Pons (tissue), 1 donor: Measurements from ENCODE around the gene MAGI1.
"Not testable (repeated sequence)": the region's sequence is repeated elsewhere in the genome, so short reads cannot be mapped to it uniquely, and the experiment has no call there.

Experiments
- DNase-seq: peaks from one replicate; pipeline ENCODE4 v3.0.0-alpha.2; 2016; ENCODE audit warnings: low spot score

MAGI1 gene

DNA sequence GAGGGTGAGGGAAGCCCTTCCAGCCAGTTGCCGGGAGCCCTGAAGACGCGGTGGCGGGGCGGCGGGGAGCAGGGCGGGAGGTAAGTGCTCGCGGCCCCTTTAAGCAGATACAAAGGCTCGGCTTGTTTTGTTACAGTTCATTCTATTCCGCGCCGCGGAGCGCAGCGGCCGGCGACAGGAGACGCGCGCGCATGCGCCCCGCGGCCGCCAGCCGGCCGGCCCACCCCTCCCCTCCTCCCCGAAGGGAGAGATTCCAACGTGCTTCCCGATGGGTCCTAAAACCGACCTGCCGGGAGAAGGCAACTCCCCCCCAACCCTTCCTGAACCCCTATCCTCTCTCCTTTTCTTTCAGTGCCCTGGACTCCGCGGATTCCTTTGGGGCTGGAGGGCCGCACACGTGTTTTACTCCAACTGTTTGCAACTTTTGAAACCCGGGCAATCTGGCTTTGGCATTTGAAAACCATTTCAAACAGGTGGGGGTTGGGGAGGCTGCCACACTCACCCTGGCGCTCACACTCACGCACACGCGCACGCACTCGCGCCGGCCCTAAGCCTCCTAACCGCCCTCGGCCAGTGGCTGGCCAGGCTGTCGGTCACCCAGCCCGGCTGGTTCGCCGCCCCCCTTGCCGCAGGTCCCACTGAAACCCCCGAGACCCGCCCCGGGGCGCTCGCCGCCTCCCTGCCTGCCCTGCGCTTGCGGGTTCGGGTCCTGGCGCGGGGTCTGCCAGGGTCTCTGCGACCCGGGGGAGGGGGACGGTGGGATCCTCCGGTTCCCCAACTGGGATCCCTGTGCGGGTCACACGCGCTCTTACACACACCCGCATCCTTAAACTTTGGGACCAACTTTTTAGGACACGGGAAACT is at the start of gene MAGI1:
MAGI1 (minus strand) TSS at position 193 of the 864 bp plus-strand sequence. CDS start 610 bp downstream, outside the sequence.
- DNase-seq, result peak; percentile 96

DNA sequence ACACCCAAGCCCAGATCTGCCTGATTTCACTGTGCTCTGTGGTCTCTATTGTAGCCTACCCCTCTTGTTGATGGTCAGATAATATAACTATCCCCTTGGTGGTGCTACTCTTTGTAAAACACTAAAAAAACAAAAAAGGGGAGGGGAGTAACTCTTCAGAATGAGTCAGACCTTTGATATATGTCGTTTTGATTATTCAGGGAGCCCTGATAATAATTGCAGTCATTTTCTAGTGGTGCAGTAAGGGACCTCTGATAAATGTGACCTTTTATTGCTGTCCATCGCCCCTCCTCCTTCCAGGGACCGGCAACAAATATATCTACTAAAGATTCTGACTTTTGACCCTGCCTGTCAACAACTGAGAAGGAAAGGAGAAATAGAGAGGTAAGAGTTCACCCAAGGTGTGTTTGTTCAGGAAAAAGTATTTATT is 45.1 kb upstream of the MAGI1 start:
- DNase-seq, result no peak

DNA sequence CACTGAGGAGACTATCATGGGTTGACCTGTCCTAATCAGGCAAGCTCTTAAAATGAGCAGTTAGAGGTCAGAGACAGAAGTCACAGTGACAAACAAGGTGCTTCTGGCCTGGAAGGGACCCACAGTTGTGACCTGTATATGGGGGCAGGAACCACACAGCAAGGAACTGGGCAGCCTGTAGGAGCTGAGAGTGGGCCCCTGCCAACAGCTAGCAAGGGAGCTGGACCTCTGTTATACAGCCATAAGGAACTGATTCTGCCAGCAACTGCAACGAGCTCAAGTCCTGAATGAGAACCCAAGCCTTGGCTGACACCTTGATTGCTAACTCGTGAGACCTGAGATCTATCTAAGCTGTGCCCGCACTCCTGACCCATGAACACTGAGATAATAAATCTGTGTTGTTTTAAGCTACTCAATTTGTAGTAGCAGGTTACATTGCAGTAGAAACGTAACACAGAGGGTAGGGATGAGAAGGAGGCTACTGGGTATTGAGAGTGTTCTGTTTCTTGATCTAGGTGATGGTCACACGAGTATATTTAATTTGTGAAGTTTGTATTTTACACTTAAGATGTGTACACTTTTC is 44.5 kb upstream of the MAGI1 start:
- DNase-seq, result no peak

DNA sequence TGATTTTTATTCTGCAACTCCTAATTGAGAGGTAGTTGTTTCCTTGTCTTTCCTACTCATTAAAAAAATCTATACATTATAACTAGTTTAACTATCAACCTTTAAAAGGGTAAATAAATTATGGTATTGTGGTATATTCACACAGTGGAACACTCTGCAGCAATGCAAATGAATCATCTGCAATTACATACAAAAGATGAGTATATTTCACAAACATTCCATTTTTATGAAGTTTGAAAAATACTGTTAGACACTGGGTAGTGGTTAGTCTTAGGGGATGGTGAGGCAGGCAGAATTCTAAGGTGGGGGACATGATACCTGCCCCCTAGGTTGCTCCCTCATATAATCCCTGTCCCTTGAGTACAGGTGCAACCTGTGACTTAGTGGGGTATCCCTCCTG is 44.0 kb upstream of the MAGI1 start:
- DNase-seq, result no peak

DNA sequence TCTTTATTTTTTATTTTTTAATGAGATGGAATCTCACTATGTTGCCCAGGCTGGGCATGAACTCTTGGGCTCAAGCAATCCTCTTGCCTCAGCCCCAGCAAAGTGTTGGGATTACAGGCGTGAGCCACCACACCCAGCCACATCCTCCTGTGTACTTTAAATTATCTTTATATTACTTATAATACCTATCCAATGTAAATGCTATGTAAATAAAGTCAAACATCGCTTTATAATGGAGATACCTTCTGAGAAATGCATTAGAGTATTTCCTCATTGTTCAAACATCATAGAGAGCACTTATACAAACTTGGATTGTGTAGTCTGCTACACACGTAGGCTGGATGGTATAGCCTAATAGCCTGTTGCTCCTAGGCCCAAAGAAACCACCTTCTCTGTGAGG is 41.4 kb upstream of the MAGI1 start:
- no peak for DNase-seq

DNA sequence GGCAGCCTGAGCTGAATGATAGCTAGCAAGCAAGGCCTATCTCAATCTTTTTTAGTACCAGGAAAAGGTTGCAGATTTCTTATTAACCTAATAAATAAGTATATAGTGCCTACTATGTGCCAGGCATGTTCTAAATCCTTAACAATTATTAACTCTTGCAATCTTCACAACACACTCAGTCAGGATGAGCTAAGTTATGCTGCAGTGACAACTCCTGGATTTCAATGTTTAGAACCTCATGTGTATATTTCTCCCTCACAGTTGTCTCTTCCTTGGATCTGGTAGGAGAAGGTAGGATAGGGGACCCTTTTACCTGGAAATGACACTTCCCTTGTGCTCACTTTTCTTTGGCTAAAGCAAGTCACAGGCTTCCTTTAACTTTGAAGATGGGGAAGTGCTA is 39.3 kb upstream of the MAGI1 start:
- DNase-seq, result no peak

DNA sequence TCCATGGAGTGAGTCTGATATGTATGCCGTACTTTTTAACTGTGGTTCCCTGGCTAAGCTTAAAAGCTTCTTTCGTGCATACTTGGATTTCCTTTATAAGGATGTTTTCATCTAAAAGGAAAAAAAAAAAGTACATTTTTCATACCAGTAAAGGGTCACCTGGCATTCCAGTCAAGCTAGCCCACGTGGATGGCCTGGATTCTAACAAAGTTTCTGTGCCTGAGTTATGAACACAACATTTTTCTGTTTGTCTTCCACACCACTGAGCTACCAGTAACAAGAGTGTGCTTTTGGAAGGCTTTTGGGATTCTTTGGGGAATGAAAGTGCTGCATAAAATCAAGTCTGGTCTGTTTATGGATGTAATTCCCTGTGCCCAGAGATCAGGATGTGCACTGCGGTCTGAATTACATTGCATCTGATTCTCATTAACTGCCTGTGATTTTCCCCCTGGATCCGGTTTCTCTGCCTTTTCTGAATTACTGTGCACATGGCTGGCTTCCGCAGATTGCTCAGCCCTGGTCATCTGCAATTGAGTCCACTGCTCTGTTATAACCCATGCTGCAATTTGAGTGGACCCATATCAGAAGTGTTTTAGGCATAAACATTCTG is 38.2 kb upstream of the MAGI1 start:
- no peak for DNase-seq

DNA sequence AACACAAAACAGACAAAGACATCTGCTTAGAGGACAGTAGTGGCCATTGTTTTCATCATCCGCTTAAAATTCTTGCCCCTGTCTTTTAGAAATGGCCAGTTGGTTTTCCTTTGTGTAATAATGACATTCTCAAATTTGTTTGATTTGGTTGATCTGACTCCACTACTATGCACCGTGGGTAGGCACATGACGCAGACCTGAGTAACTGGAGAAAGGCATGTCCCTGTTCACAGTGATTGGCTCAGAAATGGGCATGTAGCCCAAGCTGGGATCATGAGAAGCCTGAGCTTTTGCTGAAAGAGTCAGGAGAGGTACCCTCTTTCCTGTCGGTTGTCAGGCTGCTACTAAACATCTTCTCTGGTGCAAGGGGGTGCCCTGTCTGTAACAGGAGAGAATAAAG is 36.6 kb upstream of the MAGI1 start:
- no peak for DNase-seq

DNA sequence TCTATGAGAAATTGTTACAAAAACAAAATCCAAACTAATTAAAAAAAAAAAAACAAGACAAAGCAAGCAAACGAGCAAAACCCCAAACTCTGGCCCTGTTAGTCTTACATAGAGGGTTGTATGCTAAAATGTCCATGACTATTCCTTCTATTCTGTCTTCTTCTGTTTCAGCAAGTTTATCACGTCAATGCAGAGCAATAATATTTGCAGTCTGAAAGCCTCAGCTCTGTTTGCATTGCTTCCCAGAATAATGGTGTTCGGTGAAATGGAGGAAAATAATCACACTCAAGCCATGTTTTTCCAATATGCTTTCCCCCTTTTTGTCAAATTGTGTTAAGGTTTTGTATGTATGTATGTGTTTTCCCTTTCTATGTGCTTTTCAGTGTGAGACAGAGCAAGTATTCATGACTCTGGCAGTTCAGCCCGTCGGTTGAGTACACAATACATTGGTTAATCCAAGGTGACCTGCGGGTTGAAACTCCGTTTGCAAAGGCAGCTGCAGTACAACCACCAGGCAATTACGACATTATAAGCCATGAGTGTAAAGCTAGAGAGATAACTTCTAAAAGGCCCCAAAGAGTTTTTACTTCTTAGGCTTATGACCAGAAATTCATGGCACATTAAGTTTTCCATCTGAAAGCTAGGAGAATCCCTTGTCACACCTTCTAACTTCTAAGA is 34.9 kb upstream of the MAGI1 start:
- DNase-seq, result no peak

DNA sequence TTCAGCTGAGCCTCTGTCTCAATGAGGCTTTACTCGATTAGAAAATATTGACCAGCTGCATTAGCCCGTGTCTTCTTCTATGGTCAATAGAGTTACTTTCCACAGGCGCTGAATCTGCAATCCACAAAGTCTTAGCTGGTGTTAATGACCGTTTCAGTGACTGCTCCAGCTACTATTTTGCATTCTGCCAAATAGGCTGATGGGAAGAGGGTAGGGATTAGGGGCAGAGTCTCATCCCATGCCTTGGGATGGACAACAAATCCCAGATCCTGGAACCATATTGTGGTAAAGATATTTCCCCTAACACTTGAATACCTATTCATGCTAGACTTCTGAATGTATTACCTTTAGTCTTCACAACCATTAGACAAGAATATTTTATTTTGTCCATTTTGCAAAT is 29.5 kb upstream of the MAGI1 start:
- no peak for DNase-seq

DNA sequence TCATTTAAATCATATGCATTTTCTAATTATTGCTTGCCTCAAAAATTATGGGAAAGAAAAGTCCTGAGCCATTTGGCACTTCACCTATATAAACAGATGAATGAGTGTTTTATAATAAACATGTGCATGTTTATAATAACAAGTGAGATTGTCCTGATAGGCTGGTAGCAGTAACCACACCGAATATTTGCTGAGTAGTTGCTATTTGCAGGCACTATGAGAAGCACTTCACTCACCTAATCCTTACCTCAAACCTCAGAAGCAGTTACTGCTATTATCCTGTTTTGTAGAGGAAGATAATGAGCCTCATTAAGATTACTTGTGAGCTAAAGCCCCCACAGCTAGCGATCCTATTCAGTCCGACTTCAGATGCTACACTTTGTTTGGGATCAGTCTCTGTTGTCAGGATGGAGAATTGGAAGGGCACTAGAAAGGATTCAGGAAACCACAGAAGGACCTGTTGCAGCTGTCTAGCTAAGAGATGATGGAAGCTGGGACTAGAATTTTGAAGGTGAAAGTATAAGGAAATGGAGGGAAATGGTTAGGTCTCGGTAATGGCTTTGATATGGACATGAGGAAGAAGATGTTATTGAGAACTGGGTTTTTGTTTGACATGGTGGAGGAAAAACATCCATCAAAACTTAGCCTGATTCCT is 28.4 kb upstream of the MAGI1 start:
- DNase-seq, result no peak

DNA sequence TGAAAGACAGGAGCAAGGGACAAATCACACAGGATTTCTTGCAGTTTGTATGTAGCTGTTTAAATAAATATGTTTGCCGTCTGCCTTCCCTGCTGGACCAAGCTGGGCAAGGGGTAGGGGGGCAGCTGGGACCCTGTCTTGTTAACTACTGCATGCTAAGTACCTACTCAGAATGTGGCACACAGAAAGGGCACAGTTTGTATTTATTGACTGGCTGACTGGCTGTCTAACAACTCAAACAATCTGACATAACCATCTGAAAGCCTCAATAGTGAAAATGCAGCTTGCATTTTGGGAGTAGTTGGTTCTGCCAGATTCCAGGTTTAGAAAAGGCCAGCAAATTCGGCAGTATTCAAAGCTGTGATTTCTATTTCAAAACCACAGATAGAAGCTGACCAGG is 16.6 kb upstream of the MAGI1 start:
- DNase-seq, result no peak

DNA sequence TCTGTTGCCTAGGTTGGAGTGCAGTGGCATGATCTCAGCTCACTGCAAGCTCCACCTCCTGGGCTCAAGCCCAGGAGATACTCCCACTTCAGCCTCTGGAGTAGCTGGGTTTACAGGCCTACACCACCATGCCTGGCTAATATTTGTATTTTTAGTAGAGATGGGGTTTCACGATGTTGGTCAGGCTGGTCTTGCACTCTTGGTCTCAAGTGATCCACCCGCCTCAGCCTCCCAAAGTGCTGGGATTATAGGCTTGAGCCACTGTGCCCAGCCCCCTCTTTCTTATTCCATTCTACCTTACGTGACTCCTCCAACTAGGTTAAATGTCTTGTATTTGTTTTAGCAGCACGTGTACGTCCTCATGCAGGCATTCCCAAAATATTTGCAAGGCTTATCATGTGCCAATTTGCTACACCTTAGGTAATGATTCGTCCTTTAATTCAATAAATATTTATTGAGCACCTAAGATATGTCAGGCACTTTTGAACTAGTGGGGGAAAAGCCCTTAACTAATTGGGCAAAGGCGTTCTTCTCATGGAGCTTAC is 14.9 kb upstream of the MAGI1 start:
- no peak for DNase-seq

DNA sequence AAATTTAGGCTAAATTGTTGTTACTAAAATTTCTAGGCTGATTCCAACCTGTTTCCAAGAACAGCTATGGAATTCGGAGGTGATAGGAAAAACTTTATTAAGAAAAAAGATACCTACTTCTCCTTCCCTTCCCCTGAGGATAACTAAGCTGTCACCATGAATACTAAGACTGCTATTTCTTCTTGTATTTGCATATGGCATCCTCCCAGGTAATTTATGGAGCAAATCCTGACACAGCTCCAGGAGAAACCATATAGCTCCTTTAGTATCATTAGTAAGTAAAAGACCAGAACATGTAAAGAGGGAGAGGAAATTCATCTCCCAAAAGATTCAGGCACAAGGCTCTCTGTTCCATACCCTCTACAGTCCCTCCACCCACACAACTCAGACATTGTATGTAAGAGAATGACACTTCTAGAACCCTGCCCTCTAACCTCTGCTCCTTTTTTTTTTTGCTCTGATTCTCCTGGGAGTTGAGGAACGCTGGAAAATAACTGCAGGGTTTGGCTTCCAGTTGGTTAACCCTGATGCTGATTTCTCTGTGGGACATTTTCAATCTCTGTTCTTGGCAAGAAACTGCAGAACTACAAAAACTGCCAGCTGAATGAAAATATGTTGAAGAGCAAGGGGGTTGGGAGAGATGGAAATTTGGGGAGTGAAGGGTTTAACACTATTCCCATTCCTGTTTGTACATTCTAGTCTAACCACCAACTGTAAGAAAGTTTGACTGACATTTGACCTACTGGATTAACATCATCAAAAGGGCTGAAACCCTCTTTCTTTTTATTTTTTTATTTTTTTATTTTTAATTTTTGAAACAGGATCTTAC is 14.2 kb upstream of the MAGI1 start:
- DNase-seq, result no peak

DNA sequence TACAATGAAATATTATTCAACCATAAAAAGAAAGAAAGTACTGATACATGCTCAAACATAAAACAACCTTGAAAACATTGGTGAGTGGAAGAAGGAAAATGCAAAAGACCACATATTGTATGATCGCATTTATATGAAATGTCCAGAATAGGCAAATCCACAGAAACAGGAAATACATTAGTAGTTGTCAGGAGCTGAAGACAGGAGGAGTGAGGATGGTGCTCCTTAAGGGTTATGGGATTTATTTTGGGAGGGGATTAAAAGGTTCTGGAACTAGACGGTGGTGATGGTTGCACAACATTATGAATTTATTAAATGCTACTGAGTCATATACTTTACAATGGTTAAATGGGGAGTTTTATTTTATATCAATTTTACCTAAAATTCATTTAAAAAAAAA is 12.1 kb upstream of the MAGI1 start:
- no peak for DNase-seq

DNA sequence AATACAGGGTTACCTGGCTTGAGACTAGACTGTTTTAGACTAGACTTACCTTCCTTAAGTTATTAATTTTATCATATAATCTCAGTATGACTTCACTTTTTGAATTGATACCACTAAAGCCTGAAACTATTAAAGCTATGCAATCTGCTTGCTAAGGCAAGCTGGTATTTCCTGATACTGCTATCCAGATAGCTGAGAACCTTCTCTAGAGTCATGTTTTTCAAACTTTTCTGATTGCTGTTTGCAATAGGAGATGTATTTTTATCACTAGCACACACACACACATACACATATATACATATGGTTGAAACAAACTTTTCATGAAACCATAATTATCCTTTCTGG is 9.3 kb upstream of the MAGI1 start:
- DNase-seq, result no peak

DNA sequence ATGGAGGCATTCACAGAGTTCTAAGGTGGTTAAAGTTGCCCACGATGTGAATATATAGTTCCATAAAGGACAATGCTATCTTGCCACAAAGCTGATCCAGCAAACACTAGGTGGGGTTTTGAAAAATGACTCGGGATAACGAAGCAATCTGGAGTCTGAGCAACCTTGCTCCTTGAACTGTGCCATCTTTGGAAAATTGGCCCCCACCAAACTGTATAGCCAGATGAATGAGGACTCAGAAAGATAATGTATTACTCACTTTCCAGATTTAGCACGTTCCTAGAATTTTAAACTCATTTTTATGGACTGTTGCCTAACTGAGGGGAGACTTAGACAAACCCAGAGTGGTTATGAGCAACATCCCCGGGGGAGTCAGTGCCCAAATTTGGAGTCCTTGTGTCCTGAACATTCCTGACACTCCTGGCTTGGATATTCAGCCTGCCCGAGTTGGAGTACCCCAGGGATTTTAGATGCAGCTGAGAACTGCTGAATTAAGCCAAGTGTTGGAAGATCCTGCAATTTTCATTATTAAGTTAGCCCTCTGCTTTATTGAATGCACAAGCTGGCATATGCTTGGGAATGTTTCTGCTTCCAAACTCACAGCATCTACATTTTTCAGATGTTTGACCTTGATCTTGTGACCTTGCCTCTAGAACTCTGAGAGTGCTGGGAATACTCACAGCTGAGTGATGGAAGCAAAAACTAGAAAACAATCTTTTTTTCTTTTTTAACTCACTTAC is 8.8 kb upstream of the MAGI1 start:
- no peak for DNase-seq

DNA sequence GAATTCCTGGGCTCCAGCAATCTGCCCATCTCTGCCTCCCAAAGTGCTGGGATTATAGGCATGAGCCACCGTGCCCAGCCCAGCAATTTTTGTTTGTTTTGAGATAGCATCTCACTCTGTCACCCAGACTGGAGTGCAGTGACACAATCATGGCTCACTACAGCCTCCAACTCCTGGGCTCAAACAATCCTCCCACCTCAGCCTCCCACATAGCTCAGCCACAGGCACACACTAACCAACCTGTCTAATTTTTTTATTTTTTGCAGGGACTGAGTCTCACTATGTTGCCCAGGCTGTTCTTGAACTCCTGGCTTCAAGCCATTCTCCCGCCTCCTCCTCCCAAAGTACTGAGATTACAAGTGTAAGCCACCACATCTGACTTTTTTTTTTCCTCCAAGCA is 7.6 kb upstream of the MAGI1 start:
- not testable (repeated sequence) for DNase-seq

DNA sequence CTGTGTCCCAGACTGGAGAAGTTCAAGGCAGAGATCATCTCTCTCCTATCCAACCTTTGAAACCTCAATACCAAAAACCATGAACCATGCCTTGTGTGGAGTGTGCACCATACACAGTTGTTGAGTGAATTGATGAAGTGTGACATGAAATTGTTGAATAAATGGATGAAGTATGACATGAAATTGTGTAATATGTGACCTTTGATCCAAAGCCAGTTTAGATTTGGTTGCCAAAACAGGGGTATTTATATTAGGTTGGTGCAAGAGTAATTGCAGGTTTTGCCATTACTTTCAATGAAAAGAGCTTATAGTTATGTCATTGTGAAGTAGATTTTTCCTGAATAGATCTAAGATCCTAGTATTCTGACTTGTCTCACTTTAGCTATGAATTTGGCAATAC is 3.1 kb upstream of the MAGI1 start:
- no peak for DNase-seq

DNA sequence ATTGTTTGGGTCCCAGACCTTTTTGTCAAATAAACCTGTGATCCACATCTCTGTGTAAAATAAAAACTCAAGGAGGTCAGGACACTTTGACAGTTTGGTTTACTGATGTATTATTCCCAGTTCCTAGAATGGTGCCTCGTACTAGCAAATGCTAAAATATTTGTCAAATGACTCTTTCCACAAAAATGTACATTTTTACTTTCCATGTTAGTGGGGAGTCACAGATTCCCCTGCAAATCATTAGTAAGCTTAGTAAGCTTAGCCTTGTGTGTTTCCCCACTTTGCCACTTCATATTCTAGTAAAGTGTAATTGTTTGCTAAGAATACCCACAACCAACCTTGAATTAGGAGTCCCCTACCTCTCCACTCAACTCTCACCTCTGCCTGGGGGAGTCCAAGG is 2.4 kb upstream of the MAGI1 start:
- no peak for DNase-seq

DNA sequence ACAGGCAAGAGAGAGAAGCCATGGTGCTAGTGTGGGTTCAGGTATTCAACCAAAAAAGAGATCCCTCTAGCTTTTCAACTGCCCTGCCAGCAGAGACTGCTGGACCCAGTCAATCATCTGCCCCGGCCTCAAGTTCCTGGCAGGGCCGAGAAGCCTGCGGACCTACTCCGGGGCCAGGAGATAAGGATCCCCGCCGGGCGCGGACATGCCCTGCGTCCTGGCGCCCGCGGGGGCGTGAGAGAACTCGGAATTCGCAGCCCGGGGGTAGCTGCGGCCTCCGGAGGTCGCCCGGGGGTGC is 821 bp upstream of the MAGI1 start:
- DNase-seq, result peak; percentile 49
